Activated T-cell treated with anti-CD3 and anti-CD28 coated beads for 4 hours (primary cell): ENCODE data around the gene MANF.

Source experiments
- DNase-seq: peaks from one replicate; pipeline ENCODE4 v3.0.0-alpha.2; 2020

The MANF gene

GRCh38 chr3:51436998-51437639, 52.0 kb downstream of the MANF start:
- no peak for DNase-seq
